Progenitor cell of endocrine pancreas (in vitro differentiated cells): ENCODE measurements around the gene MED25. TPM values are rescaled to one million over a fixed set of nuclear protein-coding genes. Genes with fewer than 3 reads are reported as not detected.
A peak's percentile ranks its signal among the peaks of the same experiment; 100 is the strongest.

Experiments
- DNase-seq: peaks from one replicate; pipeline ENCODE4 v3.0.0; 2021; ENCODE audit warnings: low spot score; ENCODE audit not compliant: unreplicated experiment
- H3K27ac Mint-ChIP-seq: 2 replicates; pipeline ENCODE4 v1.8.0; 2021; ENCODE audit warnings: mild to moderate bottlenecking, moderate library complexity, mixed read lengths
- H3K27me3 Mint-ChIP-seq: 2 replicates; pipeline ENCODE4 v1.8.0; 2021; ENCODE audit warnings: mixed read lengths
- H3K36me3 Mint-ChIP-seq: 2 replicates; pipeline ENCODE4 v1.8.0; 2022; ENCODE audit warnings: mixed read lengths; ENCODE audit not compliant: insufficient read depth
- H3K4me1 Mint-ChIP-seq: 2 replicates; pipeline ENCODE4 v1.8.0; 2021; ENCODE audit warnings: low read depth, mixed read lengths
- H3K4me3 Mint-ChIP-seq: 2 replicates; pipeline ENCODE4 v1.8.0; 2021; ENCODE audit warnings: low read depth, mild to moderate bottlenecking, moderate library complexity, mixed read lengths
- H3K9me3 Mint-ChIP-seq: 2 replicates; pipeline ENCODE4 v1.8.0; 2021; ENCODE audit warnings: low read depth, mixed read lengths
- CTCF ChIP-seq: fragments of 200-600 bp; sonication (generic); IDR thresholded peaks from one replicate; pipeline ENCODE4 v1.5.0; 2021; ENCODE audit warnings: antibody characterized with exemption, mild to moderate bottlenecking; ENCODE audit not compliant: unreplicated experiment
- total RNA-seq: library from RNA; stranded (reverse); gene quantifications from 2 replicates; pipeline ENCODE4 v1.2.1, GENCODE V29; 2021

The MED25 gene
- total RNA-seq, 1 donor from 2014 or later, result 136 TPM

GRCh38 chr19:49781394-49781793, 36.7 kb upstream of the MED25 start:
- Mint-ChIP-seq H3K4me1 (peaks cover 2% of the 10 kb centered on the region), H3K27ac (peak overlapping the region; percentile 34)
- DNase-seq, result no peak

GRCh38 chr19:49782515-49782914, 35.6 kb upstream of the MED25 start:
- peaks cover 4% of the 10 kb centered on the region for H3K4me1 Mint-ChIP-seq
- no peaks in the 10 kb centered on the region for H3K27me3 Mint-ChIP-seq
- no peak overlapping the region for H3K4me3 Mint-ChIP-seq
- DNase-seq, result no peak
- H3K9me3 Mint-ChIP-seq, result no peaks in the 10 kb centered on the region
- H3K36me3 Mint-ChIP-seq, result peaks cover 15% of the 10 kb centered on the region
- no peak overlapping the region for H3K27ac Mint-ChIP-seq
- no peak for TF ChIP-seq CTCF

More at GRCh38 chr19:49781394-49781793, 36.7 kb upstream of the MED25 start:
- Mint-ChIP-seq H3K9me3 (no peaks in the 10 kb centered on the region), H3K27me3 (no peaks in the 10 kb centered on the region), H3K36me3 (peaks cover 14% of the 10 kb centered on the region), H3K4me3 (no peak overlapping the region)
- TF ChIP-seq CTCF, result no peak

GRCh38 chr19:49786376-49786820, 31.7 kb upstream of the MED25 start:
- Mint-ChIP-seq H3K27me3 (no peaks in the 10 kb centered on the region), H3K4me3 (no peak overlapping the region), H3K27ac (peak overlapping the region; percentile 89), H3K9me3 (no peaks in the 10 kb centered on the region), H3K4me1 (peaks cover 4% of the 10 kb centered on the region), H3K36me3 (peaks cover 26% of the 10 kb centered on the region)
- DNase-seq, result no peak
- TF ChIP-seq CTCF, result no peak

- Mint-ChIP-seq H3K4me3 (no peak overlapping the region), H3K27me3 (no peaks in the 10 kb centered on the region)
- no peak for TF ChIP-seq CTCF
Observed at GRCh38 chr19:49787746-49788145, 30.3 kb upstream of the MED25 start.

GRCh38 chr19:49788857-49789256, 29.2 kb upstream of the MED25 start:
- no peak overlapping the region for H3K4me3 Mint-ChIP-seq
- no peak for DNase-seq
- H3K36me3 Mint-ChIP-seq, result peaks cover 25% of the 10 kb centered on the region
- no peaks in the 10 kb centered on the region for H3K27me3 Mint-ChIP-seq
- no peaks in the 10 kb centered on the region for H3K9me3 Mint-ChIP-seq
- no peak overlapping the region for H3K27ac Mint-ChIP-seq
- H3K4me1 Mint-ChIP-seq, result peaks cover 4% of the 10 kb centered on the region
- TF ChIP-seq CTCF, result no peak

More at GRCh38 chr19:49787746-49788145, 30.3 kb upstream of the MED25 start:
- Mint-ChIP-seq H3K27ac (no peak overlapping the region), H3K9me3 (no peaks in the 10 kb centered on the region), H3K36me3 (peaks cover 24% of the 10 kb centered on the region), H3K4me1 (peaks cover 4% of the 10 kb centered on the region)
- no peak for DNase-seq
